HepG2 (cell line): ENCODE data around the gene IQCE. TPM values are rescaled to one million over a fixed set of nuclear protein-coding genes. Genes with fewer than 3 reads are reported as not detected.

Experiments
- FOXP1 ChIP-seq, 2 experiments: fragments of 450-650 bp in 1 of 2; IDR thresholded peaks; 2 replicates each; pipeline ENCODE4 v1.6.1; 2017 to 2018; ENCODE audit warnings: antibody characterized with exemption in 1 of 2
- HHEX ChIP-seq: IDR thresholded peaks from 2 replicates; pipeline ENCODE4 v1.6.1; 2016; ENCODE audit warnings: control low read depth
- HMGXB4 ChIP-seq, 2 experiments: sonication (generic) in 1 of 2; formaldehyde crosslinking in 1 of 2; IDR thresholded peaks; 2 replicates each; pipeline versions ENCODE4 v1.4.0 to v1.6.1; 2018 to 2020; ENCODE audit warnings: missing genetic modification reagents in 2 of 2, borderline replicate concordance in 1 of 2, low read depth in 1 of 2, mild to moderate bottlenecking in 1 of 2, missing biosample characterization in 1 of 2
- HNF4A ChIP-seq: sonication (generic); formaldehyde crosslinking; IDR thresholded peaks from 2 replicates; pipeline ENCODE4 v1.4.0; 2020; ENCODE audit warnings: missing genetic modification reagents
- LRRFIP1 ChIP-seq: sonication (generic); formaldehyde crosslinking; conservative IDR thresholded peaks from 2 replicates; pipeline ENCODE4 v1.4.0; 2020; ENCODE audit warnings: missing genetic modification reagents
- ZMAT3 ChIP-seq: sonication (generic); formaldehyde crosslinking; conservative IDR thresholded peaks from 2 replicates; pipeline ENCODE4 v1.7.0; 2021; ENCODE audit warnings: missing genetic modification reagents
- ZNF18 ChIP-seq: sonication (generic); formaldehyde crosslinking; IDR thresholded peaks from 2 replicates; pipeline ENCODE4 v1.8.0; 2022; ENCODE audit warnings: mild to moderate bottlenecking, missing genetic modification reagents; ENCODE audit not compliant: insufficient replicate concordance
- ZNF275 ChIP-seq: sonication (generic); formaldehyde crosslinking; IDR thresholded peaks from 2 replicates; pipeline ENCODE4 v1.8.0; 2022; ENCODE audit warnings: missing genetic modification reagents, mild to moderate bottlenecking, inconsistent platforms, borderline replicate concordance
- ZNF609 ChIP-seq: sonication (generic); formaldehyde crosslinking; IDR thresholded peaks from 2 replicates; pipeline ENCODE4 v1.4.0; 2020; ENCODE audit warnings: mild to moderate bottlenecking, missing genetic modification reagents, borderline replicate concordance
- ZNF761 ChIP-seq: sonication (generic); formaldehyde crosslinking; conservative IDR thresholded peaks from 2 replicates; pipeline ENCODE4 v1.4.0; 2020; ENCODE audit warnings: mild to moderate bottlenecking, missing genetic modification reagents
- ZNF770 ChIP-seq: sonication (generic); formaldehyde crosslinking; IDR thresholded peaks from 2 replicates; pipeline ENCODE4 v1.5.0; 2020; ENCODE audit warnings: mild to moderate bottlenecking, missing genetic modification reagents
- polyA plus RNA-seq, 8 experiments: library from polyadenylated mRNA; depleted of rRNA in 3 of 8; stranded (reverse) in 7 of 8; unstranded in 1 of 8; fragments of >200 nt; fragmentation: Illumina TruSeq in 4 of 8; extraction: Trizol in 4 of 8; gene quantifications; 2 replicates each; pipeline versions ENCODE4 v1.2.1 to v1.2.3, GENCODE V29; 2011 to 2016; ENCODE audit warnings: low read depth in 4 of 8, missing spikeins in 1 of 8, mixed read lengths in 1 of 8; ENCODE audit not compliant: insufficient read depth in 1 of 8
- total RNA-seq, 5 experiments: library from RNA; depleted of rRNA; stranded (reverse); fragments of >200 nt; fragmentation: Illumina TruSeq; extraction: Trizol; gene quantifications; 2 replicates each; pipeline ENCODE4 v1.2.3, GENCODE V29; 2016; ENCODE audit warnings: low read depth in 1 of 5

IQCE gene
- total and polyA plus RNA-seq, 2 of the 13 experiments (the other 11 are each of a cell fraction or from before 2014, with no cell fraction given) = 1.5 to 2.5 TPM

GRCh38 chr7:2510909-2511768 lies 47.6 kb upstream of the IQCE start (continued):
- TF ChIP-seq HMGXB4 (CRISPR knock-in tag; IDR thresholded peaks at IDR 0.05; ENCODE audit: borderline replicate concordance in 1 of 2, low read depth in 1 of 2) = no peak
- TF ChIP-seq HNF4A (CRISPR knock-in tag) = 0 out of 2 replicates have a peak, but pooled peaks have one; percentile 28
- no peak for TF ChIP-seq ZNF761 (CRISPR knock-in tag)
- TF ChIP-seq LRRFIP1 (CRISPR knock-in tag) = no peak
- TF ChIP-seq ZMAT3 (CRISPR knock-in tag) = peak; percentile 44; the same call in 1 of the 2 replicates
- no peak for TF ChIP-seq ZNF275 (CRISPR knock-in tag)
- peak; percentile 91 for TF ChIP-seq ZNF18 (CRISPR knock-in tag)
- TF ChIP-seq HHEX (CRISPR knock-in tag) = 0 out of 2 replicates have a peak, but pooled peaks have one; percentile 19
- TF ChIP-seq ZNF609 (CRISPR knock-in tag) = peak; percentile 75
- peak; percentile 30; the same call in 1 of the 2 replicates for TF ChIP-seq ZNF770 (CRISPR knock-in tag)
- TF ChIP-seq FOXP1 (IDR thresholded peaks at IDR 0.05) = no peak
- TF ChIP-seq FOXP1 (CRISPR knock-in tag; IDR thresholded peaks at IDR 0.05) = peak; percentile 39; the same call in 1 of the 2 replicates
